Measurements from ENCODE around the gene CDH8. TPM values are rescaled to one million over a fixed set of nuclear protein-coding genes. Genes with fewer than 3 reads are reported as not detected.

Gene CDH8, protein sequence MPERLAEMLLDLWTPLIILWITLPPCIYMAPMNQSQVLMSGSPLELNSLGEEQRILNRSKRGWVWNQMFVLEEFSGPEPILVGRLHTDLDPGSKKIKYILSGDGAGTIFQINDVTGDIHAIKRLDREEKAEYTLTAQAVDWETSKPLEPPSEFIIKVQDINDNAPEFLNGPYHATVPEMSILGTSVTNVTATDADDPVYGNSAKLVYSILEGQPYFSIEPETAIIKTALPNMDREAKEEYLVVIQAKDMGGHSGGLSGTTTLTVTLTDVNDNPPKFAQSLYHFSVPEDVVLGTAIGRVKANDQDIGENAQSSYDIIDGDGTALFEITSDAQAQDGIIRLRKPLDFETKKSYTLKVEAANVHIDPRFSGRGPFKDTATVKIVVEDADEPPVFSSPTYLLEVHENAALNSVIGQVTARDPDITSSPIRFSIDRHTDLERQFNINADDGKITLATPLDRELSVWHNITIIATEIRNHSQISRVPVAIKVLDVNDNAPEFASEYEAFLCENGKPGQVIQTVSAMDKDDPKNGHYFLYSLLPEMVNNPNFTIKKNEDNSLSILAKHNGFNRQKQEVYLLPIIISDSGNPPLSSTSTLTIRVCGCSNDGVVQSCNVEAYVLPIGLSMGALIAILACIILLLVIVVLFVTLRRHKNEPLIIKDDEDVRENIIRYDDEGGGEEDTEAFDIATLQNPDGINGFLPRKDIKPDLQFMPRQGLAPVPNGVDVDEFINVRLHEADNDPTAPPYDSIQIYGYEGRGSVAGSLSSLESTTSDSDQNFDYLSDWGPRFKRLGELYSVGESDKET
- not detected in 2 replicates for total RNA-seq (2021)
- percentile 1 among the genes with signal in this experiment for Bru-seq, nascent RNA
- BruChase-seq, experiment 1, labeled RNA remaining after a 2-hour chase, result percentile 1 among the genes with signal in this experiment
- BruChase-seq, experiment 2, labeled RNA remaining after a 6-hour chase, result not detected
- long read RNA-seq, result 0 reads

GRCh38 chr16:62036101-62036801 is at the start of gene CDH8:
TSS of gene CDH8 (minus strand) at chr16:62036438. CDS start at chr16:62021403, 15,035 bp downstream.
- H3K9me2 ChIP-seq (ENCODE audit: insufficient read depth), result no peaks in the 10 kb centered on the region
- no peaks in the 10 kb centered on the region for H3K4me1 ChIP-seq (replicated peaks; ENCODE audit: insufficient read depth)
- no peak within 1 kb of the TSS for H3K27ac ChIP-seq
- H3F3A ChIP-seq (ENCODE audit: insufficient read depth, low read depth), result no peaks in the 10 kb centered on the region
- H3K4me3 ChIP-seq, result no peak within 1 kb of the TSS
- no peaks in the 10 kb centered on the region for H3K36me3 ChIP-seq (ENCODE audit: low read depth)
- TF ChIP-seq, protein P1, sequence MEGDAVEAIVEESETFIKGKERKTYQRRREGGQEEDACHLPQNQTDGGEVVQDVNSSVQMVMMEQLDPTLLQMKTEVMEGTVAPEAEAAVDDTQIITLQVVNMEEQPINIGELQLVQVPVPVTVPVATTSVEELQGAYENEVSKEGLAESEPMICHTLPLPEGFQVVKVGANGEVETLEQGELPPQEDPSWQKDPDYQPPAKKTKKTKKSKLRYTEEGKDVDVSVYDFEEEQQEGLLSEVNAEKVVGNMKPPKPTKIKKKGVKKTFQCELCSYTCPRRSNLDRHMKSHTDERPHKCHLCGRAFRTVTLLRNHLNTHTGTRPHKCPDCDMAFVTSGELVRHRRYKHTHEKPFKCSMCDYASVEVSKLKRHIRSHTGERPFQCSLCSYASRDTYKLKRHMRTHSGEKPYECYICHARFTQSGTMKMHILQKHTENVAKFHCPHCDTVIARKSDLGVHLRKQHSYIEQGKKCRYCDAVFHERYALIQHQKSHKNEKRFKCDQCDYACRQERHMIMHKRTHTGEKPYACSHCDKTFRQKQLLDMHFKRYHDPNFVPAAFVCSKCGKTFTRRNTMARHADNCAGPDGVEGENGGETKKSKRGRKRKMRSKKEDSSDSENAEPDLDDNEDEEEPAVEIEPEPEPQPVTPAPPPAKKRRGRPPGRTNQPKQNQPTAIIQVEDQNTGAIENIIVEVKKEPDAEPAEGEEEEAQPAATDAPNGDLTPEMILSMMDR (conservative IDR thresholded peaks at IDR 0.05), result no peak
- TF ChIP-seq EZH2 (IDR thresholded peaks at IDR 0.05; ENCODE audit: low read depth), result no peak
- H3K4me2 ChIP-seq, result no peak within 1 kb of the TSS
- intact Hi-C loops (cut with micrococcal nuclease; ENCODE audit: unreplicated experiment), result no loop called here
- H3K79me2 ChIP-seq (ENCODE audit: low read depth), result no peaks in the 10 kb centered on the region
- ChIA-PET CTCF (no interaction called here), POLR2A (ENCODE audit: unreplicated experiment) (no interaction called here)
- BruUV-seq (replicated peaks), result no TSS peak
- no peaks in the 10 kb centered on the region for H3K9me3 ChIP-seq (ENCODE audit: insufficient read depth, low read depth)
- H4K20me1 ChIP-seq (ENCODE audit: insufficient read depth), result no peaks in the 10 kb centered on the region
- H3K27me3 ChIP-seq (ENCODE audit: insufficient read depth, low read depth), result peaks cover 27% of the 10 kb centered on the region; the same call in 1 of the 2 replicates
- no peak within 1 kb of the TSS for H2AFZ ChIP-seq
- no peak for DNase-seq

GRCh38 chr16:62079236-62079635 is 43.0 kb upstream of the CDH8 start:
- ChIA-PET POLR2A (ENCODE audit: unreplicated experiment) (no interaction called here), CTCF (no interaction called here)
- TF ChIP-seq, protein P1 (conservative IDR thresholded peaks at IDR 0.05), result no peak
- no peak for DNase-seq
- intact Hi-C loops (cut with micrococcal nuclease; ENCODE audit: unreplicated experiment), result no loop called here
- no peaks in the 10 kb centered on the region for H3K9me2 ChIP-seq (ENCODE audit: insufficient read depth)
- no peaks in the 10 kb centered on the region for H3K9me3 ChIP-seq (ENCODE audit: insufficient read depth, low read depth)
- H3K4me2 ChIP-seq, result no peak overlapping the region
- no peak overlapping the region for H3K4me3 ChIP-seq
- H3K36me3 ChIP-seq (ENCODE audit: low read depth), result no peaks in the 10 kb centered on the region
- no peaks in the 10 kb centered on the region for H3K27me3 ChIP-seq (ENCODE audit: insufficient read depth, low read depth)
- no peaks in the 10 kb centered on the region for H4K20me1 ChIP-seq (ENCODE audit: insufficient read depth)
- H2AFZ ChIP-seq, result no peak overlapping the region
- H3K4me1 ChIP-seq (replicated peaks; ENCODE audit: insufficient read depth), result no peaks in the 10 kb centered on the region
- BruUV-seq (replicated peaks), result no TSS peak
- no peaks in the 10 kb centered on the region for H3K79me2 ChIP-seq (ENCODE audit: low read depth)
- H3K27ac ChIP-seq, result no peak overlapping the region
- no peaks in the 10 kb centered on the region for H3F3A ChIP-seq (ENCODE audit: insufficient read depth, low read depth)

- ChIA-PET POLR2A (ENCODE audit: unreplicated experiment) (no interaction called here), CTCF (no interaction called here)
- Histone ChIP-seq H4K20me1 (ENCODE audit: insufficient read depth) (no peaks in the 10 kb centered on the region), H2AFZ (no peak overlapping the region), H3K9me3 (ENCODE audit: insufficient read depth, low read depth) (no peaks in the 10 kb centered on the region), H3K36me3 (ENCODE audit: low read depth) (no peaks in the 10 kb centered on the region), H3K4me1 (replicated peaks; ENCODE audit: insufficient read depth) (no peaks in the 10 kb centered on the region), H3K4me3 (no peak overlapping the region), H3K27me3 (ENCODE audit: insufficient read depth, low read depth) (no peaks in the 10 kb centered on the region), H3K27ac (no peak overlapping the region), H3K79me2 (ENCODE audit: low read depth) (no peaks in the 10 kb centered on the region), H3K4me2 (no peak overlapping the region), H3F3A (ENCODE audit: insufficient read depth, low read depth) (no peaks in the 10 kb centered on the region), H3K9me2 (ENCODE audit: insufficient read depth) (no peaks in the 10 kb centered on the region)
- intact Hi-C loops (cut with micrococcal nuclease; ENCODE audit: unreplicated experiment), result no loop called here
- BruUV-seq (replicated peaks), result no TSS peak
- TF ChIP-seq, protein P1 (conservative IDR thresholded peaks at IDR 0.05), result no peak
- no peak for TF ChIP-seq EZH2 (IDR thresholded peaks at IDR 0.05; ENCODE audit: low read depth)
- DNase-seq, result no peak
These were observed 41.8 kb upstream of the CDH8 start for GRCh38 chr16:62077998-62078397.
